22Rv1 (cell line): ENCODE results near the gene PTK6.
"Not testable (repeated sequence)": the region's sequence is repeated elsewhere in the genome, so short reads cannot be mapped to it uniquely, and the experiment has no call there.

Experiments used
- H3K27ac ChIP-seq: fragments of 450-650 bp; 2 replicates; pipeline ENCODE4 v1.5.1; 2017
- CTCF ChIP-seq: fragments of 450-650 bp; IDR thresholded peaks from 2 replicates; pipeline ENCODE4 v1.5.1; 2017; ENCODE audit warnings: mild to moderate bottlenecking
- ZFX ChIP-seq: fragments of 450-650 bp; IDR thresholded peaks from 2 replicates; pipeline ENCODE4 v1.6.1; 2017; ENCODE audit warnings: antibody characterized with exemption, borderline replicate concordance

PTK6 gene

DNA sequence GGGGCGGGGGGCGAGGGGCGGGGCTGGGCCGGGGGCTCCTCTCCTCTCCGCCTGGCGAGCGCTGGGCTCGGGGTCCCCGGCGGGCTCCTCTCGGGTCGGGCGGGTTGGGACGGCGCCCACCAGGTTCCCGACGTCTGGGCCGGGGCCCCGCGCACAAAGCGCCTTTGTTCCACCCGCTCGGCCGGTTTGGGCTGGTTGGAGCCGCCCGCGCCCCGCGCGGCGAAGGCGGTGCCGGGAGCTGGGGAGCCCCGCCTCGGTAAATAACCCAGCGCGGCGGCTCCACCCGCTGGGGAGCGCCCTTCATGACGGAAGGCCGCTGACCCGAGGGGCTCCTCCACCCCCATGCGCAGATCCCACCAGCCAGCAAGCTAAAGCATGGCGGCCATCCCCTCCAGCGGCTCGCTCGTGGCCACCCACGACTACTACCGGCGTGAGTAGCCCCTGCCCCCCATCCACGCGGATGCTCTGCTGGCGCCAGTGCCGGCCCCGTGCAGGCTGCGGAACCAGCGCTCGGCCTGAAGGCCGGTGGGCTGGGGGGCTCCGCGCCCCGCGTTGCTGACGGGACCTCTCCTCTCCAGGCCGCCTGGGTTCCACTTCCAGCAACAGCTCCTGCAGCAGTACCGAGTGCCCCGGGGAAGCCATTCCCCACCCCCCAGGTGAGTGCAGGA is 16.1 kb downstream of the PTK6 start:
- H3K27ac ChIP-seq = peak overlapping the region; percentile 92
- TF ChIP-seq ZFX (no peak), CTCF (no peak)

GRCh38 chr20:63520504-63520933 is 16.7 kb downstream of the PTK6 start, which contains the start of gene PPDPF:
Gene PPDPF (plus strand): TSS chr20:63520765. CDS start chr20:63521309, 544 bp downstream.
- TF ChIP-seq CTCF = no peak
- TF ChIP-seq ZFX = no peak
- peak within 1 kb of the TSS; percentile 92 for H3K27ac ChIP-seq

DNA sequence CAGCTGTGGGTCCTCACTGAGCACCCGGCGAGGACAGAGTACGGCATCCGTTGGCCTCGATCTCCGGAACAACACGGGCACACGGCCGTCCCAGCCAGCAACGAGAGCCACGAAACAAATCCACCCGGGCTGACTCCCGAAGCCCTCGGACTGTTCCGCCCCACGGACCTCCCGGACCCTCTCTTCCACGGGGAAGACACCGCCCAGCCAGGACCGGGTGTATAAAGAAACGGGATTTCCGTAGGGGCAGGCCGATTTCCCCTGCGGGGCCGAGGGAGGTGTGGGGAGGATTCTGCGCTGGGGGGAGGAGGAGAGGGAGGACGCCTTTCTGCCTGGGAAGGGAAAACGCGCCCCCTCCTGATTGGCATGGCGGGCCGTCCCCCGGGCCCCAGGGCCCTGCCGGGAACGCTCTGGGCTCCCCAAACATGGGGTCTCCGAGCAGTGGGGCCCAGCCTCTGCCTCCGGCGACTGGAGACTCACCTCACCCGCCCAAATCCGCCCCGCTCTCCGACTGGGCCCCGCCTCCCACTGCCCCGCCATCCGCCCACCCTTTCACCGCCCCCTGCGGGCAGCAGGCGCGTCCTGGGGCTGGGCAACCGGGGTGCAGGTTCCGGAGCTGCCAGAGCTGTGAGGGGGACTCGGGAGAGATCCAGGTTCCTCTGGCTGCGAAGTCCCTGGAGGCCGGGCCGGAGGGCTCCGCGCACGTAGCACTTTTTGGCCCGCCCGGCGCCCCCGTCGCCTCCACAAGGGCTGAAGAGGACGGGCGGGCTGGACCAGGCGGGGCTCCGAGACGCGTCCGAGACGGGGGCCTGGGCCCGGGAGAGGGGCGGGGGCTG is 17.3 kb downstream of the PTK6 start:
- TF ChIP-seq CTCF (peak; percentile 25; the same call in 1 of the 2 replicates), ZFX (no peak)
- peak overlapping the region; percentile 92 for H3K27ac ChIP-seq

DNA sequence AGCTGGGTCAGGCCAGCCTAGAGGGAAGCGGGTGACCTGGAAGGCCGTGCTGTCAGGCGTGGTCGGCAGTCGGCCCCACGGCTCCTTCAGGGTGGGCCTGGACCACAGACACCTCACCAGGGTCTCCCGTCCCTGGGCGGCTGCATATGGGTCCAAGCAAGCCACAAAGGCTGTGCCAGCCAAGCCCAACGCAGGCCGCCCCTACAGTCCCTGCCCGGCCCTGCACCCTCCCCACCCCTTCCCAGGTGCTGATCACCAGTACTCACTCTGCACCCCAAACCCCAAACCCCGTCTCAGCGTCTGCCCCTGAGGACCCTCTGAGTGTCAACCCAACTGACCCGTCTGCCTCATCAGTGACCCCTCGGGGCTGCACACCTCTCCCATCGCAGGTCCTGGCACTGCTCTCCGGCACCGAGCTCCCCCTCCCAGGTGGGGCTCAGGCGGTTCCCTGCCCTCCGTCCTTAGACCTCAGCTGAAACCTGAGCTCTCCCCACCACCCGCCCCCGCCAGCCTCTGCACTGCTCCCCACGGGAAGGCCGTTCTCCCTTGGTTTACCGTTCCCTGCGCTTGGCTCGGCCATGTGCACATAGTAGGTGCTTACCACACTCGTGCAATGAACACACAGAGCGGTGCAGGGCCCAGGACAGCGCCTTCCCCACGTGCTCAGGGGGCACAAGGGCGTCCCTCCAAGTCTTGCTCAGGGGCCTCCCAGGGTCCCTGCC is 18.1 kb downstream of the PTK6 start:
- no peak for TF ChIP-seq CTCF
- no peak for TF ChIP-seq ZFX
- H3K27ac ChIP-seq = no peak overlapping the region

DNA sequence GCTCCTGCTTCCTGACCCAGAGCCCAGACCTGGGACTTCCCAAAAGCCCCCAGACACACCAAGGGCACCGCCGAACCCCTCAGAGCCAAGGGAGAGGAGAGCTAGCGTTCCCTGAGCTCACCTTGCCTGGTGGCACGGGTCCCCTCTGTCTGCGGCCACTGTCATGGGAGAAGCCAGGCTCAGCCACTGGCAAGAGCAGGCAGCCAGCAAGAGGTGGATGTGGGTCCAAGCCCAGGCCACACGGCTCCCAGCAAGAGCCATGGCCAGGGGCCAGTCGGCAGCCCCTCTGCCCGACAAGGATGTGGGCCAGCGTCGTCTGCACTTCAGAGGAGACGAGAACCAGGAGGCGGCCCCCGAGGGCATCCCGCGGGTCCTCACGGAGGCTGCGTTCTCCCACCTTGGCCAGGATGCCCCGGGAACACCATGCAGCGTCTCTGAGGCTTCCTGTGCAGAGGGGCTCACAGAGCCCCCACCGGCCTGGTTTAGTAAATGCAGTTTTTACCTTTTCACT is 18.8 kb downstream of the PTK6 start:
- TF ChIP-seq CTCF (no peak), ZFX (no peak)
- no peak overlapping the region for H3K27ac ChIP-seq

DNA sequence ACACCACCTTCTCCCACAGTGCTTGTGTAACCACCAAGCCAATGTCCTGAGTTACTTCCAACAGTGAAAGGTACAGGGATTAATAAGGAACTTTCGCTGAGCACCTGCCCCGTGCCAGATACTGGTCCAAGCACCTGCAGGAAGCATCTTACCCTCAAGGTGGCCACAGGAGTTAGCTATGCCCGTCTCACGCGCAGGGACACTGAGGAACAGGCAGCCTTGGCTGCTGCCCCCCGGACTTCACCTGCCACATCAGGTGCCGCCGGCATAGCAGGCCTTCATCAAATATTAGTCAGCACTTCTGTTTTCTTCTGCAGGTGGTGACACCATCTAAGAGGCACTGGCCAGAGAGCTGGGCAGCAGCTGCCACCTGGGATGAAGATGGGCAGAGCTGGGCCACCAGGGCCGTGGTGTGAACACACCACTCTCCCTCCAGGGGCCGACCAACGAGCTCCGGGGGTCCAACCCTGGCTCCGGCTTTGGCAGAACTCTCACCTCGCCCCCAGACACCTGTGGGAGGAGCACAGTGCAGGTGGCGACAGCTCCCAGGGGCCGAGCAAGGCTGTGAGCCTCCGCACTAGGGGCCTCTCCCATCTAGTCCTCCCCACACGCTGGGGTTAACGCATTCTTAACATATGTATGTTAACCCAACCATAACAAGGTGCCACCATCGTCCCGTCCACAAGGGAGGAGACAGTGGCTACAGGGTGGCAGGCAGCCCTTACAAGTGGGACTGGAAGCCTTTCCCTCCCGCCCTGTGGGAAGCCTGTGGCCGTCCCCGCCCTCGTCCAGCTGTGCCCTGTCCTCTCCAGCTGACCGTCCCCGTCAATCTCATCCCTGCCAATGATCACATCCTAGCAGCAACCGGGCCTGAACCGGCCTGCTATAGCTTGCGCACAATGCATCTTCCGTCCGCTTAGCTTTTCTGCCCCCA is 19.5 kb downstream of the PTK6 start:
- TF ChIP-seq ZFX (no peak), CTCF (peak; percentile 12; the same call in 1 of the 2 replicates)
- no peak overlapping the region for H3K27ac ChIP-seq

GRCh38 chr20:63514520-63514919 is 22.7 kb downstream of the PTK6 start:
- not testable (repeated sequence) for H3K27ac ChIP-seq
